Transverse colon (tissue), 4 donors: ENCODE measurements around the gene MFN1. TPM values are rescaled to one million over a fixed set of nuclear protein-coding genes. Genes with fewer than 3 reads are reported as not detected.

Experiments used
- DNase-seq: peaks from one replicate; pipeline ENCODE4 v3.0.0-alpha.2; 2019
- H3K27ac ChIP-seq, 4 donors: fragments of 200-600 bp; sonication (generic); 2 replicates each; pipeline ENCODE4 v1.5.1; 2016 to 2018; ENCODE audit warnings: inconsistent platforms in 4 of 4
- H3K27me3 ChIP-seq: fragments of 200-600 bp; sonication (generic); 2 replicates; pipeline ENCODE4 v1.5.1; 2017; ENCODE audit warnings: inconsistent platforms
- H3K36me3 ChIP-seq, 4 donors: fragments of 200-600 bp; sonication (generic); 2 replicates each; pipeline ENCODE4 v1.5.1; 2017 to 2019; ENCODE audit warnings: inconsistent platforms in 4 of 4
- H3K4me1 ChIP-seq, 4 donors: fragments of 200-600 bp; sonication (generic); 2 replicates each; pipeline ENCODE4 v1.5.1; 2017 to 2020; ENCODE audit warnings: inconsistent platforms in 4 of 4
- H3K4me3 ChIP-seq, 4 donors: fragments of 200-600 bp; sonication (generic); 1 replicate in 1 of 4; 2 replicates in 3 of 4; pipeline versions ENCODE4 v1.5.1 to v1.6.1; 2017 to 2019; ENCODE audit warnings: inconsistent platforms in 4 of 4
- H3K9me3 ChIP-seq, 2 donors: fragments of 200-600 bp; sonication (generic); 2 replicates each; pipeline ENCODE4 v1.5.1; 2017 to 2019; ENCODE audit warnings: inconsistent platforms in 2 of 2
- CTCF ChIP-seq, 5 experiments: fragments of 200-600 bp in 3 of 5; fragments of 450-650 bp in 2 of 5; sonication (generic) in 3 of 5; IDR thresholded peaks; 1 replicate in 2 of 5; 2 replicates in 3 of 5; pipeline ENCODE4 v1.5.1; 2016 to 2017; ENCODE audit warnings: antibody characterized with exemption in 5 of 5, inconsistent platforms in 3 of 5, mild to moderate bottlenecking in 2 of 5, moderate library complexity in 1 of 5
- EP300 ChIP-seq: sonication (generic); formaldehyde crosslinking; IDR thresholded peaks from one replicate; pipeline ENCODE4 v1.6.1; 2017; ENCODE audit warnings: antibody characterized with exemption, low read depth
- POLR2A ChIP-seq: fragments of 450-650 bp; IDR thresholded peaks from one replicate; pipeline ENCODE4 v1.6.1; 2016; ENCODE audit warnings: antibody characterized with exemption, mild to moderate bottlenecking, moderate library complexity
- POLR2AphosphoS5 ChIP-seq, 3 donors: sonication (generic); formaldehyde crosslinking; IDR thresholded peaks; one replicate each; pipeline ENCODE4 v1.6.1; 2016; ENCODE audit warnings: antibody characterized with exemption in 3 of 3
- WGBS, 2 donors: methylation state at CpG; one replicate each; pipeline ENCODE4 v1.1.5; 2018; ENCODE audit warnings: low coverage in 1 of 2; 5-methylcytosine and 5-hydroxymethylcytosine counted together
- in situ Hi-C, 4 donors: fragments of 200-750 bp; cut with MboI; loops; one replicate each; pipeline versions ENCODE4 v1.15.0 to v1.15.1; 2017; ENCODE audit warnings: low sequenced_read_pairs in 3 of 4, low pct_ligation_motif_present in 1 of 4, low pct_unique_long_range_greater_than_20kb in 1 of 4
- intact Hi-C: fragments of 100-400 bp; cut with DNase I; formaldehyde crosslinking; loops from one replicate; pipeline ENCODE4 v1.15.1; 2023; ENCODE audit warnings: low total_unique reads
- total RNA-seq, 4 donors: library from RNA; depleted of rRNA; stranded (reverse); fragments of >200 nt; gene quantifications; one replicate each; pipeline ENCODE4 v1.1.0, GENCODE V29; 2016

The MFN1 gene
- total RNA-seq, 4 donors from 2014 or later = 46.8 to 69.4 (median 62.6) TPM

GRCh38 chr3:179428876-179429548 lies 81.5 kb downstream of the MFN1 start:
- H3K9me3 ChIP-seq = no peaks in the 10 kb centered on the region
- H3K4me3 ChIP-seq = no peak overlapping the region

GRCh38 chr3:179430277-179430870 lies 82.9 kb downstream of the MFN1 start:
- peaks cover 0 to 23% (median 3%) of the 10 kb centered on the region in 4 donors for H3K4me1 ChIP-seq
- WGBS, 2 donors = 97% methylated on average over 2 of the region's 2 CpGs; no CpG with 5 or more reads in 1 of the 2 donors
- no peak for DNase-seq
- in situ Hi-C loops = loop anchor here in 1 of 4 donors (25.0 kb wide), 1 partner anchor 132 kb away; the partner anchor contains the start of gene ACTL6A
- no peaks in the 10 kb centered on the region for H3K9me3 ChIP-seq
- no peaks in the 10 kb centered on the region for H3K36me3 ChIP-seq
- TF ChIP-seq POLR2A (no peak), CTCF (IDR thresholded peaks at IDR 0.05) (no peak), POLR2AphosphoS5 (IDR thresholded peaks at IDR 0.05) (no peak), EP300 (no peak)
- no peak overlapping the region for H3K27ac ChIP-seq
- no peaks in the 10 kb centered on the region for H3K27me3 ChIP-seq
- H3K4me3 ChIP-seq = no peak overlapping the region
- intact Hi-C loops = no loop called here

More at GRCh38 chr3:179428876-179429548, 81.5 kb downstream of the MFN1 start:
- intact Hi-C loops (loop anchor here (10.0 kb wide), 1 partner anchor 126 kb away; no protein-coding TSS in a partner anchor), in situ Hi-C loops (loop anchor here in 1 of 4 donors (25.0 kb wide), 1 partner anchor 133 kb away; the partner anchor contains the start of gene ACTL6A)
- Histone ChIP-seq H3K4me1 (peaks cover 0 to 23% (median 3%) of the 10 kb centered on the region in 4 donors), H3K36me3 (no peaks in the 10 kb centered on the region), H3K27ac (no peak overlapping the region), H3K27me3 (no peaks in the 10 kb centered on the region)
- no peak for TF ChIP-seq EP300
- no peak for TF ChIP-seq CTCF (IDR thresholded peaks at IDR 0.05)
- no peak for TF ChIP-seq POLR2AphosphoS5 (IDR thresholded peaks at IDR 0.05)
- no peak for TF ChIP-seq POLR2A
- WGBS, 2 donors = 93 to 100% methylated on average over 3 to 8 of the region's 8 CpGs
- no peak for DNase-seq

GRCh38 chr3:179432021-179432420 lies 84.5 kb downstream of the MFN1 start:
- 44 to 63% methylated on average over 1 to 3 of the region's 3 CpGs for WGBS, 2 donors
- intact Hi-C loops (no loop called here), in situ Hi-C loops (loop anchor here in 1 of 4 donors (25.0 kb wide), 1 partner anchor 130 kb away; the partner anchor contains the start of gene ACTL6A)
- Histone ChIP-seq H3K27ac (peak overlapping the region in 3 of 4 donors; percentile 4 to 38 (median 22)), H3K36me3 (no peaks in the 10 kb centered on the region), H3K4me1 (peaks cover 0 to 23% (median 3%) of the 10 kb centered on the region in 4 donors), H3K27me3 (no peaks in the 10 kb centered on the region), H3K4me3 (no peak overlapping the region), H3K9me3 (no peaks in the 10 kb centered on the region)
- TF ChIP-seq EP300 (no peak), POLR2AphosphoS5 (IDR thresholded peaks at IDR 0.05) (no peak), CTCF (IDR thresholded peaks at IDR 0.05) (no peak), POLR2A (no peak)
- no peak for DNase-seq

GRCh38 chr3:179432451-179432850 lies 84.9 kb downstream of the MFN1 start:
- H3K9me3 ChIP-seq = no peaks in the 10 kb centered on the region
- peaks cover 0 to 23% (median 3%) of the 10 kb centered on the region in 4 donors for H3K4me1 ChIP-seq
- no peak for DNase-seq
- H3K36me3 ChIP-seq = no peaks in the 10 kb centered on the region
- intact Hi-C loops (no loop called here), in situ Hi-C loops (loop anchor here in 1 of 4 donors (25.0 kb wide), 1 partner anchor 130 kb away; the partner anchor contains the start of gene ACTL6A)
- no peak for TF ChIP-seq EP300
- TF ChIP-seq CTCF (IDR thresholded peaks at IDR 0.05) = no peak
- TF ChIP-seq POLR2A = no peak
- no peak for TF ChIP-seq POLR2AphosphoS5 (IDR thresholded peaks at IDR 0.05)
- no peaks in the 10 kb centered on the region for H3K27me3 ChIP-seq
- H3K4me3 ChIP-seq = no peak overlapping the region
- WGBS, 2 donors = 67 to 73% methylated on average over 1 of the region's 1 CpG
- peak overlapping the region in 2 of 4 donors; percentile 4 to 38 for H3K27ac ChIP-seq
